Mucosa of descending colon (tissue), 3 donors: ENCODE data around the gene MSANTD7. TPM values are rescaled to one million over a fixed set of nuclear protein-coding genes. Genes with fewer than 3 reads are reported as not detected.

Source experiments
- ATAC-seq: fragments of 200-7000 bp; cut with Tn5 transposase; one replicate; pipeline ENCODE4 v1.9.1; 2020; ENCODE audit warnings: mild to moderate bottlenecking, moderate library complexity
- DNase-seq, 3 donors: peaks; one replicate each; pipeline ENCODE4 v3.0.0-alpha.2; 2020
- H3K36me3 ChIP-seq: fragments of 200-600 bp; one replicate; pipeline ENCODE4 v1.8.0; 2021; ENCODE audit warnings: low read depth, mild to moderate bottlenecking
- H3K4me1 ChIP-seq: fragments of 200-600 bp; one replicate; pipeline ENCODE4 v1.8.0; 2021; ENCODE audit warnings: low read depth, mild to moderate bottlenecking
- H3K4me3 ChIP-seq: fragments of 200-600 bp; one replicate; pipeline ENCODE4 v1.8.0; 2021; ENCODE audit warnings: mild to moderate bottlenecking
- H3K9me3 ChIP-seq: fragments of 200-600 bp; one replicate; pipeline ENCODE4 v1.8.0; 2021; ENCODE audit warnings: mild to moderate bottlenecking
- intact Hi-C, 2 donors: fragments of 100-400 bp; cut with DNase I in 1 of 2; cut with micrococcal nuclease in 1 of 2; formaldehyde crosslinking; loops; one replicate each; pipeline versions ENCODE4 v1.11.0 to v1.11.1; 2022; cut with DNase I, micrococcal nuclease
- total RNA-seq, 3 donors: library from RNA; stranded (reverse); fragmentation: NEBNext Ultra II Directional in 2 of 3; extraction: Animal tissue kit (Norgen Biotek cat#: 25700) in 2 of 3; gene quantifications; one replicate each; pipeline versions ENCODE4 v1.2.1 to v1.2.4, GENCODE V29; 2021 to 2023
- TF ChIP-seq, protein P1 (sequence below): fragments of 200-600 bp; IDR thresholded peaks from one replicate; pipeline ENCODE4 v1.8.0; 2022; ENCODE audit warnings: antibody characterized with exemption, mild to moderate bottlenecking
- donor health status: DM: no; HTN: no; CAD: no; lungs with moderate emphysema.
- donor health status: DM: no; HTN: no; CAD: no.
- donor health status: DM: no; HTN: yes; CAD: no.

The MSANTD7 gene
- total RNA-seq, 3 donors from 2014 or later: 11.2 to 14.1 (median 14.0) TPM

DNA sequence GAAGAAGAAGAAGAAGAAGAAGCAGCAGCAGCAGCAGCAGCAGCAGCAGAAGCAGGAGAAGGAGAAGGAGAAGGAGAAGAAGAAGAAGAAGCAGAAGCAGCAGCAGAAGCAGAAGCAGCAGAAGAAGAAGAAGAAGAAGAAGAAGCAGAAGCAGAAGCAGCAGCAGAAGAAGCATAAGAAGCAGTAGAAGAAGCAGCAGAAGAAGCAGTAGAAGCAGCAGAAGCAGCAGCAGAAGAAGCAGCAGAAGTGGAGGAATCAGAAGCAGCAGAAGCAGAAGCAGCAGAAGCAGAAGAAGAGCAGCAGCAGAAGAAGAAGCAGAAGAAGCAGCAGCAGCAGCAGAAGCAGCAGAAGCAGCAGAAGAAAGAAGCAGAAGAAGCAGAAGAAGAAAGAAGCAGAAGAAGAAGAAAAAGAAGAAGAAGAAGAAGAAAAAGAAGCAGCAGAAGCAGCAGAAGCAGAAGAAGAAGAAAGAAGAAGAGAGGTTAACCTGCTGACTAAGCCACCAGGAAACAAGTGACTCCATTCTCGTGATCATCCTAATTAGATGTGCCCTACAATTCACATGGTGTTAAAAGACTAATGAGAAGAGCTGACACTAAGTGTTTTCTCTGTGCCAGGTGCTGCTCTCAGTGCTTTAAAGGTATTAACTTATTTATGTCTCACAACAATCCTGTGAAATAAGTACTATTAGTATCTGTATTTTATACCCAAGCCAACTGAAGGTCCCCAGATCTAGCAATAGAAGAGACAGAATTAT lies 11.9 kb upstream of the MSANTD7 start:
- H3K9me3 ChIP-seq: no peaks in the 10 kb centered on the region
- intact Hi-C loops: loop anchor here in 1 of 2 donors (10.0 kb wide), 1 partner anchor 291 kb away; no protein-coding TSS in a partner anchor

DNA sequence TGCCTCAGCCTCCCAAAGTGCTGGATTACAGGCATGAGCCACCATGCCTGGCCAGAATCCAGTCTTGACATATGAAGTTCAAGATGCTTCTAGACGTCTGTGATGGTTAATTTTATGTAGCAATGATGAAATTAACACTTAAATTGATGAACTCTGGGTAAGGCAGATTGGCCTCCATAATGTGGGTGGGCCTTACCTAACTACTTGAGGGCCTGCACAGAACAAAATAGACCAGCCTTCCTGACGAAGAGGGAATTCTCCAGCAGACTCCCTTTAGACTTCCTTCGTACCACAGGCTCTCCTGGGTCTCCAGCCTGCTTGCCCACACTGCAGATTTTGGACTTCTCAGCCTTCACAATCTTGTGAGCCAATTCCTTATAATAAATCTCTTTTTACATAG lies 5.0 kb upstream of the MSANTD7 start:
- DNase-seq (no peak), ATAC-seq (no peak)
- no peaks in the 10 kb centered on the region for H3K4me1 ChIP-seq
- no peaks in the 10 kb centered on the region for H3K9me3 ChIP-seq
- intact Hi-C loops: no loop called here
- TF ChIP-seq, protein P1, sequence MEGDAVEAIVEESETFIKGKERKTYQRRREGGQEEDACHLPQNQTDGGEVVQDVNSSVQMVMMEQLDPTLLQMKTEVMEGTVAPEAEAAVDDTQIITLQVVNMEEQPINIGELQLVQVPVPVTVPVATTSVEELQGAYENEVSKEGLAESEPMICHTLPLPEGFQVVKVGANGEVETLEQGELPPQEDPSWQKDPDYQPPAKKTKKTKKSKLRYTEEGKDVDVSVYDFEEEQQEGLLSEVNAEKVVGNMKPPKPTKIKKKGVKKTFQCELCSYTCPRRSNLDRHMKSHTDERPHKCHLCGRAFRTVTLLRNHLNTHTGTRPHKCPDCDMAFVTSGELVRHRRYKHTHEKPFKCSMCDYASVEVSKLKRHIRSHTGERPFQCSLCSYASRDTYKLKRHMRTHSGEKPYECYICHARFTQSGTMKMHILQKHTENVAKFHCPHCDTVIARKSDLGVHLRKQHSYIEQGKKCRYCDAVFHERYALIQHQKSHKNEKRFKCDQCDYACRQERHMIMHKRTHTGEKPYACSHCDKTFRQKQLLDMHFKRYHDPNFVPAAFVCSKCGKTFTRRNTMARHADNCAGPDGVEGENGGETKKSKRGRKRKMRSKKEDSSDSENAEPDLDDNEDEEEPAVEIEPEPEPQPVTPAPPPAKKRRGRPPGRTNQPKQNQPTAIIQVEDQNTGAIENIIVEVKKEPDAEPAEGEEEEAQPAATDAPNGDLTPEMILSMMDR: no peak
- H3K36me3 ChIP-seq: no peaks in the 10 kb centered on the region
- H3K4me3 ChIP-seq: no peak overlapping the region

More for the DNA sequence above, 11.9 kb upstream of the MSANTD7 start:
- TF ChIP-seq, protein P1: no peak
- Histone ChIP-seq H3K4me1 (no peaks in the 10 kb centered on the region), H3K36me3 (no peaks in the 10 kb centered on the region), H3K4me3 (no peak overlapping the region)
- ATAC-seq (no peak), DNase-seq (no peak)

GRCh38 chr10:14836208-14836607 lies 1.9 kb upstream of the MSANTD7 start:
- TF ChIP-seq, protein P1: no peak
- no peak for DNase-seq
- intact Hi-C loops: no loop called here

GRCh38 chr10:14837003-14837756 lies 926 bp upstream of the MSANTD7 start:
- DNase-seq: no peak
- intact Hi-C loops: no loop called here
- no peaks in the 10 kb centered on the region for H3K9me3 ChIP-seq
- H3K4me3 ChIP-seq: peak overlapping the region; percentile 91
- ATAC-seq: no peak
- peaks cover 9% of the 10 kb centered on the region for H3K4me1 ChIP-seq
- TF ChIP-seq, protein P1: no peak
- no peaks in the 10 kb centered on the region for H3K36me3 ChIP-seq

More at GRCh38 chr10:14836208-14836607, 1.9 kb upstream of the MSANTD7 start:
- Histone ChIP-seq H3K4me3 (no peak overlapping the region), H3K36me3 (no peaks in the 10 kb centered on the region), H3K9me3 (no peaks in the 10 kb centered on the region), H3K4me1 (peaks cover 9% of the 10 kb centered on the region)
- ATAC-seq: no peak

- Histone ChIP-seq H3K9me3 (no peaks in the 10 kb centered on the region), H3K36me3 (peaks cover 6% of the 10 kb centered on the region), H3K4me3 (peak overlapping the region; percentile 91), H3K4me1 (peaks cover 9% of the 10 kb centered on the region)
- DNase-seq (peak; percentile 44 to 76 (median 72)), ATAC-seq (peak; percentile 27)
- TF ChIP-seq, protein P1: no peak
- intact Hi-C loops: no loop called here
Measured at GRCh38 chr10:14838582-14839304, 637 bp downstream of the MSANTD7 start.
